ENCODE results near the gene MMUT.
"Not testable (repeated sequence)": the region's sequence is repeated elsewhere in the genome, so short reads cannot be mapped to it uniquely, and the experiment has no call there.

The MMUT gene

DNA sequence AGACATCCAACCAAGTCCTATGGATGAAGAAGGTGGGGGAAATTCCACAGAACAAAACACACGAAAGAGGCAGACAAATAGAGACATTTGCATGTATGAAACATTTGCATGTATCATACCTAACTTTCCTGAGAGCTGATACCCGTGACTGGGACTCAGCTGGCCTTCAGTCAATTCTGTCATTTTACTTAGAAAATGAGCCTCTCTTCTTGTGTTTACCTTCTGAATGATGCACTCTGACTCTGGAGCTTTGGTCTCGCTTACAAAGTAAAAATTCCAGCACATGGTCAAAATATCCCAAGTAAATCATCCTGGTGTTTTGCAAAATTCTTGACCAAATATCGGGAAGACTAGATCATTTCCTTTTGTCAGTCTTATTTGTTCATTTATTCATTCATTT lies 46.9 kb downstream of the MMUT start:
- DNase-seq: no peak

DNA sequence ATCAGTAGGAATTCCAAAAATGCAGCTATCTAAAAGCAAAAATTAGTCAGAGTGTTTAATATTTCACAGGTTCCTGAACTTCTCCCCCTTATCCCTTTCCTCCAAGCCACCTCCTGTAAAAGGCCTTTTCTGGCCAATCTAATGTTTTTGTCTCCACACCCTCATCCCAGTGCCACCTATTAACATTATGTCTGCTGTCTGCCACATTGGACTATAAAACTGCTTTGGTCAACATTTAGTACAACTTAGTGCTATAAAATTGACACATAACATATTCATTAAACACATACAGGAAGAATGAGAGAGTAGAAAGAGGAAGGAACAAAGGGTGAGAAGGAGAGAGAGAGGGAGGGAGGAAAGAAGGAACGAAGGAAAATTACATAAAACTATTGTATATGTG lies 47.7 kb downstream of the MMUT start:
- no peak for DNase-seq

DNA sequence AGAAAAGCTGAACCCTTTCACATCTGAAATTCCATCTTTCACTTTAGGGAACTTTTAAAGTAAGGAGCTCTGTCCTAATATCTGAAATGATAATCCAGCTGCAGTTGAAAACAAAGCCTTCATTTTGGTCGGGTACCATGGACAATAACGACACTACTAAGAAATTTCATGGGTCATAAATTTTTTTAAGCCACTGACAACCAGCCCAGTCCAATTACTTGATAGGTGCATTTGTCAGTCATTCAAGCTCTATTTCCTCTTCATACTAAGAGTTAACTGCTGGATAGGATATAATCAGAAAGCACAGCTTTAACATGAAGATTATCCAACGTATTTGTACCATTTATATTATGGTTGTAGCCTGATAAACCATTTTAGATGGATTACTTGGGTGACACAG lies 52.5 kb downstream of the MMUT start:
- no peak for DNase-seq

DNA sequence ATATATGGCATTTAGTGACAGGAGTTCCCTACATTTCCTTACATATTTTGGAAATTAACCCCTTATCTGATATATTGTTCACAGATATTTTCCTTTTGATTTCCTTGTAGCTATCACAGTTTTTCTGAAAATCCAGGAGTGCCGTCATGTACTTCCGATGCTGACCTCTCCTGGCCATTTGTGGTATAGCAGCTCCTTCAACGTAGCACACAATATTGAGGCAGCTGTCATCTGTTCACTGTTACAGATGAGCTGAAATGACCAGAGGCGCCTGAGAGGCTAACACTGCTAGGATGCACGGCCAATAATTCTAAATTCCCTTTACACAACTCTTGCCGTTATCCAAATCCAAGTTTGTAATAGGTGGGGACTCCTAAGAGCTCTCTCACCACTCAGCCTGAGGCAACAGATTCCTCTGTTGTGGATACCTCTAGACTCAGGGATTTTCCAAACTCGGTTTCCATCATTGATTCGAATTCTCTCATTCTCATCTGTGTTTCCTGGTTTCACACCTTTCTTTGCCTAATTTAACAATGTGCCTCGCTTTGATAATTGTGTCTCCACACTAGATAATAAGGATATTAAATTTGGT lies 53.0 kb downstream of the MMUT start:
- DNase-seq: peak; percentile 10

DNA sequence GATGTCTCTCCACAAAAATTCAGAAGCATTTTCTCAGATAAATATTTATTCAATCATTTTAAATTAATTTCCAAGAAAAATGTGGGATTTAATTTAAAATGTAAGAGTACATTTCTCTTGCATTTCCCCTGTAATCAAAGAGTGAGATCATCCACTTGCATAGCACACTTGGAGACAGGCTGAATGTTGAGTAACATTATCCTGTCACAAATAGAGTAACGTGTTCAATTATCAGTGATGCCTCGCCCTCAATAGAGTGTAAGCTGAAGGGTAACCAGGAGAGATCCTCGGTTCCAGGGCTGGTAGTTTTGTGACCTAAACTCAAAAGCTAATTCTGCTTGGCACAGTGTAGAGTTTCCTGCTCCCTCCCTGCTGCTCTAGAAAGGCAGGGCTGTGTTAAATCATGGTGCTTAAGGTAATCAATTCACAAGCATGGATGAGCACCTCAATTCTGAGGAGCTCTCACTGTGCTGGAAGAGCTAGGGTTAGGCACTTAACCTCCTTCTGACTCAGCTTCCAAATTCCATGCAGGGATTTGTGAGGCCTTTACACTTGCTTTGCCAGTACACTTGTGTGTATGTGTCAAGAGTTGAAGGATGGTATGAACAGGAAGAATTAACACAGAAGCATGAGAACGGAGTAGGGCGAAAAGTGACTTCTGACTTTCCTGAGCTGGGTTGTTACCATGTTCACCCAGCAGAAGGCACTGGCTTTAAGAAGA lies 56.6 kb downstream of the MMUT start:
- no peak for DNase-seq

DNA sequence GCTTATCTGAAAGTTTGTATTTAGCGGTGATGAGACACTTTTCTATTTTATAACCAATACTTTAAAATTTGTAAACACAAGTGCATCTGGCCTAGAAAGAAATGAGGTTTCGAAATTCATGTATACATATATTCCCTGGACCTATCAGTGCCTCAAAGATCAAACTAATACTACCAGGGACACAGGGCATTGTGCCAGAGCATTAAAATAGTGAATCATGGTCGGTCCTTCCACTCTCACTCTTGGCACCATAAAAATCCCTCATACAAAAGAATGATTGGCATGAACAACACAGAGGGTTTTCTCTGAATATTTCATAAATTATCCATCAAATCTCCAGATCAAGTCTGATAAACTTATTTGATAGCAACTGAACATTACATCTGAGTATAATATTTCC lies 62.0 kb downstream of the MMUT start:
- no peak for DNase-seq

DNA sequence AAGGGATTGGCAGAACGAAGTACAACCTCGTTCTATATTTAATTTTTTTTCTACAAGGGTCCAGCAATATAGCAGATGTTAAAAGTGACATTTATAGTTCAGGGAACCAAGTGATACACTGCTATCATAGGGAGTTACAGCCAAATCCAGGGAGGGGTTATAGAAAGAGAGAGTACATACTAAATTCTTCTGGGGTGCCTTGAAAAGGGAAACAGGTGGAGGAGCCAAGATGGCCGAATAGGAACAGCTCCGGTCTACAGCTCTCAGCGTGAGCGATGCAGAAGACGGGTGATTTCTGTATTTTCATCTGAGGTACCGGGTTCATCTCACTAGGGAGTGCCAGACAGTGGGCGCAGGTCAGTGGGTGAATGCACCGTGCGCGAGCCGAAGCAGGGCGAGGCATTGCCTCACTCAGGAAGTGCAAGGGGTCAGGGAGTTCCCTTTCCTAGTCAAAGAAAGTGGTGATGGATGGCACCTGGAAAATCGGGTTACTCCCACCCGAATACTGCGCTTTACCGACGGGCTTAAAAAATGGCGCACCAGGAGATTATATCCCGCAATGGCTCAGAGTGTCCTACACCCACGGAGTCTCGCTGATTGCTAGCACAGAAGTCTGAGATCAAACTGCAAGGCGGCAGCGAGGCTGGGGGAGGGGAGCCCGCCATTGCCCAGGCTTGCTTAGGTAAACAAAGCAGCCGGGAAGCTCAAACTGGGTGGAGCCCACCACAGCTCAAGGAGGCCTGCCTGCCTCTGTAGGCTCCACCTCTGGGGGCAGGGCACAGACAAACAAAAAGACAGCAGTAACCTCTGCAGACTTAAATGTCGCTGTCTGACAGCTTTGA lies 76.2 kb downstream of the MMUT start:
- DNase-seq: not testable (repeated sequence)

DNA sequence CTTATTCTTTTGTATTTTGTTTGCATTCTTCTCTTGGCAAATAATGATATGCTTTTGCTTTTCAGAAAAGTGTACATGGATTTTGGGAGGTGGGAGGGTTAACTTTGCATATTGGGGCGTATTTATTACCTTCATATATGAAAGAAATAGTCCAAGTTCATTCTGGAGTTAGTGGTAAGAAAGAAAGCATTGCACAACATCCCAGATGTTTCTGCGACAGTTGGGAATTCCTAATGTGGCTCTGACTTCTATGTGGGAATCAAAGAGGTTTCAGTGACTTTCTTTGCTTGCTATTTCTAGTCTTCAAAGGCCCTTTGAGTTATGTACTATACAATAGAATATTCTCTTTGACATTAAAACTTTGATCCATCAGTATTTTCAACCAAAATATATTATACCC lies 78.1 kb downstream of the MMUT start:
- DNase-seq: no peak
